Testis (tissue), 3 donors: Measurements from ENCODE around the gene ENTPD6. TPM values are rescaled to one million over a fixed set of nuclear protein-coding genes. Genes with fewer than 3 reads are reported as not detected.
"Not testable (repeated sequence)": the region's sequence is repeated elsewhere in the genome, so short reads cannot be mapped to it uniquely, and the experiment has no call there.

Experiments used
- DNase-seq: peaks from one replicate; pipeline ENCODE4 v3.0.0-alpha.2; 2019
- H3K27ac ChIP-seq, 2 donors: fragments of 200-600 bp; sonication (generic); one replicate each; pipeline ENCODE4 v1.5.1; 2019
- H3K27me3 ChIP-seq: fragments of 200-600 bp; sonication (generic); one replicate; pipeline ENCODE4 v1.5.1; 2019
- H3K36me3 ChIP-seq: fragments of 200-600 bp; sonication (generic); one replicate; pipeline ENCODE4 v1.5.1; 2017; ENCODE audit warnings: low read depth; ENCODE audit errors: missing control alignments
- H3K4me1 ChIP-seq: fragments of 200-600 bp; sonication (generic); one replicate; pipeline ENCODE4 v1.5.1; 2019
- H3K4me3 ChIP-seq, 2 donors: fragments of 200-600 bp; sonication (generic); one replicate each; pipeline ENCODE4 v1.5.1; 2017 to 2019
- H3K9me3 ChIP-seq: fragments of 200-600 bp; sonication (generic); one replicate; pipeline ENCODE4 v1.5.1; 2017
- POLR2A ChIP-seq: fragments of 450-650 bp; IDR thresholded peaks from one replicate; pipeline ENCODE4 v1.6.1; 2017; ENCODE audit warnings: antibody characterized with exemption, mild to moderate bottlenecking, moderate library complexity
- WGBS, 2 donors: methylation state at CpG; one replicate each; pipeline ENCODE4 v1.1.5; 2018; 5-methylcytosine and 5-hydroxymethylcytosine counted together
- intact Hi-C: fragments of 100-400 bp; cut with DNase I; formaldehyde crosslinking; loops from one replicate; pipeline ENCODE4 v1.15.1; 2023; ENCODE audit warnings: low total_unique reads
- polyA plus RNA-seq: library from polyadenylated mRNA; stranded (reverse); fragments of 350-450 nt; fragmentation: Illumina TruSeq; extraction: RNeasy Lipid Tissue Mini Kit (QIAGEN cat#74804); gene quantifications from one replicate; pipeline ENCODE4 v1.2.3, GENCODE V29; 2014; ENCODE audit warnings: low read depth, low replicate concordance; ENCODE audit not compliant: insufficient read depth
- total RNA-seq, 2 donors: library from RNA; depleted of rRNA; stranded (reverse); fragments of >200 nt; gene quantifications; one replicate each; pipeline ENCODE4 v1.2.3, GENCODE V29; 2016
- TF ChIP-seq, protein P1 (sequence below), 3 experiments: fragments of 450-650 bp in 2 of 3; fragments of 200-600 bp in 1 of 3; sonication (generic) in 1 of 3; IDR thresholded peaks; one replicate each; pipeline ENCODE4 v1.5.1; 2016 to 2019; ENCODE audit warnings: antibody characterized with exemption in 3 of 3, mild to moderate bottlenecking in 2 of 3, moderate library complexity in 1 of 3

Gene ENTPD6
- total and polyA plus RNA-seq, 3 donors from 2014 or later: 80.7 to 204 (median 157) TPM

DNA sequence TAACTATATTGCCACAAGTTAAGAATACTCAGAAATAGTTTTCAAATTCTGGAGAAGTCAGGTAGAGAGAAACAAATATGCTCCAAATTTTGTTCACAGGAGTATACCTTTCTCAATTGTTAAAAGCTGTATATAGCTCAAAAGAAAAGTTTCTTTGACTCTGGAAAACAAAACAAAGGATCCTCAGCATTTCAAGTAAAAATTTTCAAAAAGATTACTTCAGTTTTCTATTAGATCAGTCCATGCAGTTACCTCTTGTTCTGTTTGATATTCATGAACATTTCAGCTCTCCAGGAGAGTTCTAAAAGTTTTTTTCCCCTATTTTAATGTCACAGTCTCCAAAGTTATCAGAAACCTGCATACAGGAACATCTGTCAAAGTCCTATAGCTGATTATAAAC is 30.4 kb upstream of the ENTPD6 start:
- intact Hi-C loops: no loop called here
- H3K4me1 ChIP-seq: no peaks in the 10 kb centered on the region
- H3K4me3 ChIP-seq: no peak overlapping the region

DNA sequence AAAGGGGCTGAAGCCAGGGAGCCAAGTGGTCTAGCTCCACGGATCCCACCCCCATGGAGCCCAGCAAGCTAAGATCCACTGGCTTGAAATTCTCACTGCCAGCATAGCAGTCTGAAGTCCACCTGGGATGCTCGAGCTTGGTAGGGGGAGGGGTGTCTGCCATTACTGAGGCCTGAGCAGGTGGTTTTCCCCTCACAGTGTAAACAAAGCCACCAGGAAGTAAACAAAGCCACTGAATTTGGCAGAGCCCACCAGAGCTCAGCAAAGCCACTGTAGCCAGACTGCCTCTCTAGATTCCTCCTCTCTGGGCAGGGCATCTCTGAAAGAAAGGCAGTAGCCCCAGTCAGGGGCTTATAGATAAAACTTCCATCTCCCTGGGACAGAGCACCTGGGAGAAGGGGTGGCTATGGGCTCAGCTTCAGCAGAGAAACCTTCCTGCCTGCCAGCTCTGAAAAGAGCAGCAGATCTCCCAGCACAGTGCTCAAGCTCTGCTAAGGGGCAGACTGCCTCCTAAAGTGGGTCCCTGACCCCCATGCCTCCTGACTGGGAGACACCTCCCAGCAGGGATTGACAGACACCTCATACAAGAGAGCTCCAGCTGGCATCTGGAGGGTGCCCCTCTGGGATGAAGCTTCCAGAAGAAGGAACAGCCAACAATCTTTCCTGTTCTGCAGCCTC is 29.3 kb upstream of the ENTPD6 start:
- intact Hi-C loops, H3K4me1 ChIP-seq, H3K9me3 ChIP-seq, H3K4me3 ChIP-seq, DNase-seq, H3K27ac ChIP-seq, H3K36me3 ChIP-seq, H3K27me3 ChIP-seq: not testable (repeated sequence)
- WGBS, 2 donors: 47 to 82% methylated on average over 2 of the region's 2 CpGs

More for the DNA sequence above, 30.4 kb upstream of the ENTPD6 start:
- DNase-seq: no peak
- Histone ChIP-seq H3K9me3 (no peaks in the 10 kb centered on the region), H3K27ac (no peak overlapping the region), H3K36me3 (no peaks in the 10 kb centered on the region), H3K27me3 (no peaks in the 10 kb centered on the region)
- TF ChIP-seq, protein P1, sequence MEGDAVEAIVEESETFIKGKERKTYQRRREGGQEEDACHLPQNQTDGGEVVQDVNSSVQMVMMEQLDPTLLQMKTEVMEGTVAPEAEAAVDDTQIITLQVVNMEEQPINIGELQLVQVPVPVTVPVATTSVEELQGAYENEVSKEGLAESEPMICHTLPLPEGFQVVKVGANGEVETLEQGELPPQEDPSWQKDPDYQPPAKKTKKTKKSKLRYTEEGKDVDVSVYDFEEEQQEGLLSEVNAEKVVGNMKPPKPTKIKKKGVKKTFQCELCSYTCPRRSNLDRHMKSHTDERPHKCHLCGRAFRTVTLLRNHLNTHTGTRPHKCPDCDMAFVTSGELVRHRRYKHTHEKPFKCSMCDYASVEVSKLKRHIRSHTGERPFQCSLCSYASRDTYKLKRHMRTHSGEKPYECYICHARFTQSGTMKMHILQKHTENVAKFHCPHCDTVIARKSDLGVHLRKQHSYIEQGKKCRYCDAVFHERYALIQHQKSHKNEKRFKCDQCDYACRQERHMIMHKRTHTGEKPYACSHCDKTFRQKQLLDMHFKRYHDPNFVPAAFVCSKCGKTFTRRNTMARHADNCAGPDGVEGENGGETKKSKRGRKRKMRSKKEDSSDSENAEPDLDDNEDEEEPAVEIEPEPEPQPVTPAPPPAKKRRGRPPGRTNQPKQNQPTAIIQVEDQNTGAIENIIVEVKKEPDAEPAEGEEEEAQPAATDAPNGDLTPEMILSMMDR (IDR thresholded peaks at IDR 0.05): no peak
- TF ChIP-seq POLR2A: no peak

GRCh38 chr20:25173321-25173720 is 22.2 kb upstream of the ENTPD6 start:
- no peaks in the 10 kb centered on the region for H3K27me3 ChIP-seq
- intact Hi-C loops: no loop called here
- H3K36me3 ChIP-seq: no peaks in the 10 kb centered on the region
- TF ChIP-seq, protein P1 (IDR thresholded peaks at IDR 0.05): no peak
- no peak for TF ChIP-seq POLR2A
- WGBS, 2 donors: 54 to 60% methylated on average over 2 of the region's 2 CpGs
- no peak for DNase-seq
- H3K4me3 ChIP-seq: no peak overlapping the region
- H3K27ac ChIP-seq: no peak overlapping the region
- no peaks in the 10 kb centered on the region for H3K4me1 ChIP-seq
- H3K9me3 ChIP-seq: no peaks in the 10 kb centered on the region

DNA sequence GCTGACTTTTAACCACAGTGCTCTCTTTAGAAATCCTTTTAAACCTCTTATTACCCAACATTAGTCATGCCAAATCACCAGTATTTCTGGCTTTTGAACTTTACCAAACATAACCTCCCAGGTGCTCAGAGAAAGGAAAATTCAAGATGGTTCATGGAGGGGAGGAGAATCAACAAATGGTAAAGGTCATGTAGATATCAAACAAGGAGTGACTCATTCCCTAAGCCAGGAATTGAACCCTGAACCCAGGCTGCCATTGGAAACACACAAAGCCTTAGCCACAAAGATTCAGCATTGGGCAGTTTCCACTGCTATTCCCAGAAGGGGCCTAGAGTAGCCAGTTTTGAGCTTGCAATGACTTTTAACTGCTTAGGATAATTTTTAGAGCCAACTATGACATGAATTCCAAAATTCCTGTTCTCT is 21.6 kb upstream of the ENTPD6 start:
- intact Hi-C loops: no loop called here
- no peak overlapping the region for H3K27ac ChIP-seq
- TF ChIP-seq, protein P1 (IDR thresholded peaks at IDR 0.05): no peak
- TF ChIP-seq POLR2A: no peak
- no peaks in the 10 kb centered on the region for H3K4me1 ChIP-seq
- no peak overlapping the region for H3K4me3 ChIP-seq
- H3K9me3 ChIP-seq: no peaks in the 10 kb centered on the region
- no peaks in the 10 kb centered on the region for H3K36me3 ChIP-seq
- H3K27me3 ChIP-seq: no peaks in the 10 kb centered on the region
- DNase-seq: no peak

- WGBS, 2 donors: 68 to 96% methylated on average over 3 of the region's 3 CpGs
- TF ChIP-seq POLR2A: no peak
- no peak for DNase-seq
- H3K27me3 ChIP-seq: no peaks in the 10 kb centered on the region
- no peak overlapping the region for H3K27ac ChIP-seq
- no peak overlapping the region for H3K4me3 ChIP-seq
- peaks cover 5% of the 10 kb centered on the region for H3K4me1 ChIP-seq
- H3K36me3 ChIP-seq: no peaks in the 10 kb centered on the region
- intact Hi-C loops: no loop called here
- no peaks in the 10 kb centered on the region for H3K9me3 ChIP-seq
These were observed 19.3 kb upstream of the ENTPD6 start for GRCh38 chr20:25176184-25176583.

DNA sequence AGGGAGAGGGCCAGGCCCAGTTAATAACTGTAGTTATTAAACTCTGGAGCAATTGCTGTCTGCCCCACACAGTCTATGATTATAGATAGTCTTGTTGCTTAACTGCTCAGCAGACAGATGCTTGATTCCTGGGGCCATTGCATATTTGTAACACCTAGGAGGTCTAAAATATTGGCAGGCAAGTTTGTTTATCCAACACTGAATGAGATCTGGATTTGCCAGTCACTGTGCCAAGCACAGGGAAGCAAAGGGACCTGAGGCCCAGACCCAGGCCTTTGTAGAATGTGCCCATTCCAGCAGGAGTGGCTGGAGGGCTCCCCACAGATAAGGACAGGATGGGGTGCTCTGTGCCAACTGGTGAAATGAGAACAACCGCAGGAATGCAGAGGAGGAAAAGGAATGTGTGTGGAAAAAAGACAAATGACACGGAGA is 17.6 kb upstream of the ENTPD6 start:
- DNase-seq: no peak
- no peak overlapping the region for H3K27ac ChIP-seq
- H3K9me3 ChIP-seq: no peaks in the 10 kb centered on the region
- no peaks in the 10 kb centered on the region for H3K36me3 ChIP-seq
- intact Hi-C loops: no loop called here
- H3K27me3 ChIP-seq: no peaks in the 10 kb centered on the region
- H3K4me3 ChIP-seq: no peak overlapping the region
- WGBS, 2 donors: 30 to 56% methylated on average over 2 of the region's 2 CpGs
- no peak for TF ChIP-seq POLR2A
- TF ChIP-seq, protein P1 (IDR thresholded peaks at IDR 0.05): no peak
- H3K4me1 ChIP-seq: peaks cover 5% of the 10 kb centered on the region
